ENCODE results near the gene TTC7B.

GRCh38 chr14:90523961-90524875 lies 292.0 kb downstream of the TTC7B start:
- no peak for TF ChIP-seq CTCF (IDR thresholded peaks at IDR 0.05)
- no peak for TF ChIP-seq POLR2A (IDR thresholded peaks at IDR 0.05)
- TF ChIP-seq POLR2AphosphoS5 (IDR thresholded peaks at IDR 0.05), result no peak
